Naive thymus-derived CD8-positive, alpha-beta T cell (primary cell): Measurements from ENCODE around the gene MBD3L1. TPM values are rescaled to one million over a fixed set of nuclear protein-coding genes. Genes with fewer than 3 reads are reported as not detected.

Experiments
- ATAC-seq, 2 donors: fragments of 150-1000 bp; cut with Tn5 transposase in 1 of 2; sonication (Bioruptor Pico), chemical (Tn5 transposase) in 1 of 2; 1 replicate in 1 of 2; 2 replicates in 1 of 2; pipeline ENCODE4 v1.10.0; 2021; ENCODE audit warnings: mild to moderate bottlenecking in 2 of 2, moderate library complexity in 2 of 2
- POLR2A ChIA-PET: fragments of 350-600 bp; sonication (Branson Sonifier 250); formaldehyde crosslinking; loops from one replicate; lab custom pipeline; 2021; ENCODE audit warnings: antibody characterized with exemption; lab: Charles Lee
- DNase-seq, 10 donors: peaks; one replicate each; pipeline versions ENCODE4 v3.0.0 to v3.0.0-alpha.2; 2020 to 2022
- H3K27ac Mint-ChIP-seq, 10 donors: one replicate each; pipeline ENCODE4 v1.8.0; 2020 to 2022; ENCODE audit warnings: mild to moderate bottlenecking in 10 of 10, mixed read lengths in 10 of 10, moderate library complexity in 4 of 10, inconsistent platforms in 1 of 10
- H3K27me3 Mint-ChIP-seq, 5 donors: one replicate each; pipeline ENCODE4 v1.8.0; 2021 to 2022; ENCODE audit warnings: mixed read lengths in 5 of 5
- H3K36me3 Mint-ChIP-seq, 3 donors: one replicate each; pipeline ENCODE4 v1.8.0; 2020 to 2022; ENCODE audit warnings: mixed read lengths in 3 of 3, mild to moderate bottlenecking in 2 of 3, inconsistent platforms in 1 of 3
- H3K4me1 Mint-ChIP-seq, 4 donors: one replicate each; pipeline ENCODE4 v1.8.0; 2021 to 2022; ENCODE audit warnings: mixed read lengths in 4 of 4
- H3K4me3 Mint-ChIP-seq, 10 donors: one replicate each; pipeline ENCODE4 v1.8.0; 2020 to 2022; ENCODE audit warnings: mild to moderate bottlenecking in 10 of 10, mixed read lengths in 10 of 10, moderate library complexity in 6 of 10, inconsistent platforms in 1 of 10
- H3K9me3 Mint-ChIP-seq, 9 donors: one replicate each; pipeline ENCODE4 v1.8.0; 2020 to 2022; ENCODE audit warnings: mixed read lengths in 9 of 9, mild to moderate bottlenecking in 3 of 9, inconsistent platforms in 1 of 9, moderate library complexity in 1 of 9
- polyA plus RNA-seq, 3 donors: library from polyadenylated mRNA; unstranded; fragments of 300-500 nt; fragmentation: Illumina TruSeq; gene quantifications; one replicate each; pipeline ENCODE4 v1.2.3, GENCODE V29; 2021
- total RNA-seq, 8 experiments: library from RNA in 2 of 8; stranded (reverse) in 2 of 8; gene quantifications; one replicate each; pipeline ENCODE4 v1.2.3 and lab custom pipeline; 2021 to 2026

The MBD3L1 gene
- total and polyA plus RNA-seq, 5 experiments from 2014 or later = not detected

GRCh38 chr19:8835446-8835845, 3.3 kb downstream of the MBD3L1 start:
- POLR2A ChIA-PET = no interaction called here
- Mint-ChIP-seq H3K4me3 (peak overlapping the region in 1 of 10 donors; percentile 14), H3K27me3 (peaks cover 0 to 8% (median 5%) of the 10 kb centered on the region in 5 donors), H3K4me1 (peaks cover 7 to 21% (median 18%) of the 10 kb centered on the region in 4 donors), H3K36me3 (no peaks in the 10 kb centered on the region), H3K27ac (no peak overlapping the region), H3K9me3 (peaks cover 0 to 6% (median 2%) of the 10 kb centered on the region in 9 donors)
- no peak for ATAC-seq
- DNase-seq = no peak

GRCh38 chr19:8835877-8836276, 3.7 kb downstream of the MBD3L1 start:
- DNase-seq = no peak
- POLR2A ChIA-PET = no interaction called here
- H3K27me3 Mint-ChIP-seq = peaks cover 0 to 10% (median 5%) of the 10 kb centered on the region in 5 donors
- H3K4me3 Mint-ChIP-seq = no peak overlapping the region
- H3K4me1 Mint-ChIP-seq = peaks cover 7 to 21% (median 17%) of the 10 kb centered on the region in 4 donors
- no peak for ATAC-seq
- H3K27ac Mint-ChIP-seq = no peak overlapping the region
- peaks cover 0 to 6% (median 2%) of the 10 kb centered on the region in 9 donors for H3K9me3 Mint-ChIP-seq
- no peaks in the 10 kb centered on the region for H3K36me3 Mint-ChIP-seq

- Mint-ChIP-seq H3K36me3 (no peaks in the 10 kb centered on the region), H3K27me3 (peaks cover 2 to 19% (median 14%) of the 10 kb centered on the region in 5 donors), H3K9me3 (peaks cover 0 to 2% (median 0%) of the 10 kb centered on the region in 9 donors), H3K27ac (no peak overlapping the region), H3K4me3 (no peak overlapping the region), H3K4me1 (no peaks in the 10 kb centered on the region)
- ATAC-seq = no peak
- POLR2A ChIA-PET = no interaction called here
- no peak for DNase-seq
These were observed 8.5 kb downstream of the MBD3L1 start for GRCh38 chr19:8840708-8841107.

- H3K27ac Mint-ChIP-seq = no peak overlapping the region
- H3K9me3 Mint-ChIP-seq = peaks cover 0 to 32% (median 17%) of the 10 kb centered on the region in 9 donors
- H3K27me3 Mint-ChIP-seq = peaks cover 6 to 45% (median 24%) of the 10 kb centered on the region in 5 donors
- DNase-seq (no peak), ATAC-seq (no peak)
- H3K4me3 Mint-ChIP-seq = no peak overlapping the region
- peaks cover 0 to 21% (median 0%) of the 10 kb centered on the region in 3 donors for H3K36me3 Mint-ChIP-seq
- no peaks in the 10 kb centered on the region for H3K4me1 Mint-ChIP-seq
- POLR2A ChIA-PET = no interaction called here
These were observed 14.6 kb downstream of the MBD3L1 start for GRCh38 chr19:8846819-8847218.

- Mint-ChIP-seq H3K4me1 (peaks cover 0 to 1% (median 0%) of the 10 kb centered on the region in 4 donors), H3K4me3 (no peak overlapping the region), H3K27ac (peak overlapping the region in 1 of 10 donors; percentile 74), H3K27me3 (peaks cover 9 to 32% (median 24%) of the 10 kb centered on the region in 5 donors), H3K36me3 (peaks cover 0 to 24% (median 0%) of the 10 kb centered on the region in 3 donors), H3K9me3 (peaks cover 0 to 32% (median 17%) of the 10 kb centered on the region in 9 donors)
- POLR2A ChIA-PET = no interaction called here
- DNase-seq = no peak
- no peak for ATAC-seq
These were observed 17.1 kb downstream of the MBD3L1 start for GRCh38 chr19:8849232-8849631.

- DNase-seq = no peak
- peaks cover 0 to 24% (median 0%) of the 10 kb centered on the region in 3 donors for H3K36me3 Mint-ChIP-seq
- peaks cover 9 to 32% (median 24%) of the 10 kb centered on the region in 5 donors for H3K27me3 Mint-ChIP-seq
- H3K4me3 Mint-ChIP-seq = no peak overlapping the region
- no peak for ATAC-seq
- POLR2A ChIA-PET = no interaction called here
- peaks cover 0 to 32% (median 17%) of the 10 kb centered on the region in 9 donors for H3K9me3 Mint-ChIP-seq
- no peak overlapping the region for H3K27ac Mint-ChIP-seq
- H3K4me1 Mint-ChIP-seq = peaks cover 0 to 1% (median 0%) of the 10 kb centered on the region in 4 donors
These were observed 18.3 kb downstream of the MBD3L1 start for GRCh38 chr19:8850488-8850887.

GRCh38 chr19:8858260-8858659, 26.1 kb downstream of the MBD3L1 start:
- no peak overlapping the region for H3K4me3 Mint-ChIP-seq
- H3K27ac Mint-ChIP-seq = no peak overlapping the region
- POLR2A ChIA-PET = interaction anchor here (0.6 kb wide), 2 partner anchors 18 to 947 kb away, joined by 3 read pairs; no protein-coding TSS in a partner anchor
- peaks cover 0 to 1% (median 0%) of the 10 kb centered on the region in 4 donors for H3K4me1 Mint-ChIP-seq
- H3K9me3 Mint-ChIP-seq = peaks cover 0 to 3% (median 0%) of the 10 kb centered on the region in 9 donors
- peaks cover 21 to 40% (median 35%) of the 10 kb centered on the region in 5 donors for H3K27me3 Mint-ChIP-seq
- DNase-seq = no peak
- no peak for ATAC-seq
- peaks cover 0 to 3% (median 0%) of the 10 kb centered on the region in 3 donors for H3K36me3 Mint-ChIP-seq

GRCh38 chr19:8866344-8866743, 34.2 kb downstream of the MBD3L1 start:
- Mint-ChIP-seq H3K9me3 (peaks cover 0 to 2% (median 0%) of the 10 kb centered on the region in 9 donors), H3K27me3 (peaks cover 15 to 30% (median 17%) of the 10 kb centered on the region in 5 donors), H3K4me1 (no peaks in the 10 kb centered on the region), H3K4me3 (no peak overlapping the region), H3K27ac (no peak overlapping the region), H3K36me3 (no peaks in the 10 kb centered on the region)
- DNase-seq (no peak), ATAC-seq (no peak)
- POLR2A ChIA-PET = no interaction called here

- Mint-ChIP-seq H3K9me3 (peaks cover 0 to 35% (median 11%) of the 10 kb centered on the region in 9 donors), H3K27ac (peak overlapping the region in 1 of 10 donors; percentile 45), H3K27me3 (peaks cover 25 to 54% (median 38%) of the 10 kb centered on the region in 5 donors), H3K4me1 (peaks cover 0 to 8% (median 0%) of the 10 kb centered on the region in 4 donors), H3K36me3 (peaks cover 0 to 19% (median 3%) of the 10 kb centered on the region in 3 donors), H3K4me3 (no peak overlapping the region)
- DNase-seq = no peak
- ATAC-seq = no peak
- POLR2A ChIA-PET = no interaction called here
These were observed 45.9 kb downstream of the MBD3L1 start for GRCh38 chr19:8877854-8878705.

- Mint-ChIP-seq H3K27ac (no peak overlapping the region), H3K36me3 (peaks cover 0 to 17% (median 3%) of the 10 kb centered on the region in 3 donors), H3K9me3 (peaks cover 0 to 30% (median 11%) of the 10 kb centered on the region in 9 donors), H3K4me1 (peaks cover 0 to 8% (median 0%) of the 10 kb centered on the region in 4 donors), H3K4me3 (no peak overlapping the region), H3K27me3 (peaks cover 17 to 36% (median 27%) of the 10 kb centered on the region in 5 donors)
- POLR2A ChIA-PET = no interaction called here
- ATAC-seq (no peak), DNase-seq (no peak)
These were observed 48.8 kb downstream of the MBD3L1 start for GRCh38 chr19:8880868-8881488.

- H3K27ac Mint-ChIP-seq = no peak overlapping the region
- H3K36me3 Mint-ChIP-seq = peaks cover 0 to 17% (median 3%) of the 10 kb centered on the region in 3 donors
- H3K4me3 Mint-ChIP-seq = no peak overlapping the region
- H3K4me1 Mint-ChIP-seq = peaks cover 0 to 8% (median 0%) of the 10 kb centered on the region in 4 donors
- POLR2A ChIA-PET = no interaction called here
- H3K27me3 Mint-ChIP-seq = peaks cover 17 to 33% (median 23%) of the 10 kb centered on the region in 5 donors
- no peak for DNase-seq
- no peak for ATAC-seq
- peaks cover 0 to 30% (median 11%) of the 10 kb centered on the region in 9 donors for H3K9me3 Mint-ChIP-seq
These were observed 49.3 kb downstream of the MBD3L1 start for GRCh38 chr19:8881512-8881911.

GRCh38 chr19:8884416-8884815, 52.2 kb downstream of the MBD3L1 start:
- peaks cover 1 to 11% (median 8%) of the 10 kb centered on the region in 5 donors for H3K27me3 Mint-ChIP-seq
- H3K9me3 Mint-ChIP-seq = peaks cover 0 to 16% (median 9%) of the 10 kb centered on the region in 9 donors
- no peak overlapping the region for H3K4me3 Mint-ChIP-seq
- H3K36me3 Mint-ChIP-seq = peaks cover 0 to 6% (median 2%) of the 10 kb centered on the region in 3 donors
- H3K27ac Mint-ChIP-seq = no peak overlapping the region
- POLR2A ChIA-PET = no interaction called here
- H3K4me1 Mint-ChIP-seq = no peaks in the 10 kb centered on the region
- no peak for DNase-seq
- no peak for ATAC-seq
